ENCODE data around the gene MPG.

Gene MPG

DNA sequence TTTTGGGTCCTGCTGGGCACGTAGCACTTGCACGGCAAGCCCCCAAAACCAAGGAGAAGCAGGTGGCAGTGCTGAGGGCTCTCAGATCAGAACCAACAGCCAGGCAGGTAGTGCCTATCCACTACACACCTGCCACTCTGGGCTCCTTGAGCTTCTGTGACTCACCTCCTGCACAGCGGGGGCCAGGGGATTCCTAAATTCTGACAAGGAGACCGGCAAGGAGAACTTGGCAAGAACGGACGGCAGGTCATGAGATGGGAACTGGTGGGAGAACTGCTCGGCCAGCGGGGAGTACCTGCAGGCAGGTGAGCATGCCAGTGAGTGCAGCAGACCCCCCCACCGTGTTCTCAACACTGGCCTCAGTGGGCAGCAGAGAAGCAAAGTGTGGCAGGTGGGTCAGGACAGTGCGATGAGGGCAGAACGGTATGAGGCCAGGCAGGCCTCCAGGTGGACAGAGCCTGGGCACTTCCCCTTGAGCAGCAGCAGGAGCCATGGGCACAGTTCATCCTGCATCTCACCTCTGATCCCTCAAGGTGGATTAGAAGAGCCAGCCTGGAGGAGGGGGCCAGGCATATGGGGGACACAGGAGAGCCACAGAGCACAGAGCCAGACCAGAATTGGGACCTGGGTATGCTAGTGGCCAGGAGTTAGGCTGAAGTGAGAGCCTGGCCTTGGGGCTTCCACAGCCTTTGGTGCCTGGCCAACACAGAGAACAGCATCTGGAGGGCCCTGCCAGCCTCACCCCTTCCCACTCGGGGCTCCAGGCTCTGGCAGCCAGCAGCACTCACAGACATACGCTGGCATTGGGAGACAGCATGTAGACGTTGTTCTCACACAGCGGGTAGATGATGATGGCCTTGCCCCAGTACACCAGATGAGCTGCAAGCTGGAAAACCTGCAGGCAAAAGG lies 14.7 kb downstream of the MPG start:
- no peak overlapping the region for H2AK5ac ChIP-seq (ENCODE audit: low read length)
- no peak overlapping the region for H4K12ac ChIP-seq (ENCODE audit: low read depth, low read length)
- peaks cover 37 to 44% of the 10 kb centered on the region in 2 experiments for H3K36me3 ChIP-seq (ENCODE audit: control insufficient read depth in 1 of 2, insufficient read depth in 2 of 2, low read length in 2 of 2)
- no CpG with 5 or more reads among the region's 15 CpGs for WGBS (ENCODE audit: extremely low coverage, insufficient coverage, insufficient read length)
- no peak overlapping the region for H3K4me2 ChIP-seq (ENCODE audit: low read length)
- H3K27me3 ChIP-seq (ENCODE audit: insufficient read depth, low read length): no peaks in the 10 kb centered on the region
- H4K91ac ChIP-seq (ENCODE audit: low read depth, low read length): no peak overlapping the region
- peaks cover 0 to 3% of the 10 kb centered on the region in 2 experiments for H3K4me1 ChIP-seq (ENCODE audit: control insufficient read depth in 1 of 2, insufficient read depth in 2 of 2, low read length in 2 of 2)
- no peak overlapping the region for H3K27ac ChIP-seq (ENCODE audit: low read depth, low read length)
- no peak overlapping the region for H3K4ac ChIP-seq (ENCODE audit: low read depth, low read length)
- H3K23ac ChIP-seq (ENCODE audit: low read length): no peak overlapping the region
- no peak for DNase-seq
- no peak overlapping the region for H2AFZ ChIP-seq (ENCODE audit: insufficient read depth, low read length, poor library complexity)
- H2BK12ac ChIP-seq (ENCODE audit: low read length): no peak overlapping the region
- H3K79me2 ChIP-seq (ENCODE audit: control insufficient read depth, insufficient read depth, low read length, poor library complexity): no peaks in the 10 kb centered on the region
- no peak overlapping the region for H4K8ac ChIP-seq (ENCODE audit: low read depth, low read length)
- H2BK5ac ChIP-seq (ENCODE audit: low read depth, low read length, poor library complexity): no peak overlapping the region
- no peak overlapping the region for H3K4me3 ChIP-seq (ENCODE audit: low read depth, low read length)
- no peak overlapping the region for H3K18ac ChIP-seq (ENCODE audit: low read length)
- H2BK120ac ChIP-seq (ENCODE audit: insufficient read depth, low read length, poor library complexity): no peak overlapping the region
- H3K9ac ChIP-seq (ENCODE audit: low read length): no peak overlapping the region
- no peaks in the 10 kb centered on the region for H3K79me1 ChIP-seq (ENCODE audit: low read length)
- H3K14ac ChIP-seq (ENCODE audit: low read length): no peak overlapping the region
- H3K9me3 ChIP-seq (ENCODE audit: insufficient read depth, low read depth, low read length): peaks cover 2% of the 10 kb centered on the region

DNA sequence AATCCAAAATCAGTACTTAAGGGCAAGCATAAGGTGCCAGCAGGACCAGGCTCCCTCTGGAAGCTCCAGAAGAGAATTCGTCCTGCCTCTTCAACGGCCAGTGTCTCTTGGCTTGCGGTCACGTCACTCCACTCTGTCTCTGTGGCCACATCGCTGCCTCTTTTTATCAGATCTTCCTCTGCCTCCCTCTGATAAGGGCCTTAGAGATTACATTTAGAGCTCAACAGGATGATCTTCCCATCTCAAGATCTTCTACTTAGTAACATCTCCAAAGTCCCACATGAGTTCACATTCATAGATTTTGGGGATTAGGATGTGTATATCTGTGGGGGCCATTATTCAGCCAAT lies 16.9 kb downstream of the MPG start:
- Histone ChIP-seq H2AFZ (ENCODE audit: insufficient read depth, low read length, poor library complexity) (no peak overlapping the region), H3K79me2 (ENCODE audit: control insufficient read depth, insufficient read depth, low read length, poor library complexity) (no peaks in the 10 kb centered on the region), H3K4me3 (ENCODE audit: low read depth, low read length) (no peak overlapping the region), H2BK5ac (ENCODE audit: low read depth, low read length, poor library complexity) (no peak overlapping the region), H3K36me3 (ENCODE audit: control insufficient read depth in 1 of 2, insufficient read depth in 2 of 2, low read length in 2 of 2) (peaks cover 20 to 29% of the 10 kb centered on the region in 2 experiments), H2BK120ac (ENCODE audit: insufficient read depth, low read length, poor library complexity) (no peak overlapping the region), H3K4ac (ENCODE audit: low read depth, low read length) (no peak overlapping the region), H3K4me2 (ENCODE audit: low read length) (no peak overlapping the region), H4K12ac (ENCODE audit: low read depth, low read length) (no peak overlapping the region), H3K9me3 (ENCODE audit: insufficient read depth, low read depth, low read length) (peaks cover 2% of the 10 kb centered on the region), H3K9ac (ENCODE audit: low read length) (no peak overlapping the region), H3K14ac (ENCODE audit: low read length) (no peak overlapping the region), H3K79me1 (ENCODE audit: low read length) (no peaks in the 10 kb centered on the region), H2AK5ac (ENCODE audit: low read length) (no peak overlapping the region), H3K27ac (ENCODE audit: low read depth, low read length) (no peak overlapping the region), H3K18ac (ENCODE audit: low read length) (no peak overlapping the region), H3K27me3 (ENCODE audit: insufficient read depth, low read length) (no peaks in the 10 kb centered on the region), H3K23ac (ENCODE audit: low read length) (no peak overlapping the region), H4K91ac (ENCODE audit: low read depth, low read length) (no peak overlapping the region), H4K8ac (ENCODE audit: low read depth, low read length) (no peak overlapping the region), H3K4me1 (ENCODE audit: control insufficient read depth in 1 of 2, insufficient read depth in 2 of 2, low read length in 2 of 2) (peaks cover 0 to 3% of the 10 kb centered on the region in 2 experiments), H2BK12ac (ENCODE audit: low read length) (no peak overlapping the region)
- no peak for DNase-seq
- WGBS (ENCODE audit: extremely low coverage, insufficient coverage, insufficient read length): no CpG with 5 or more reads among the region's 5 CpGs

DNA sequence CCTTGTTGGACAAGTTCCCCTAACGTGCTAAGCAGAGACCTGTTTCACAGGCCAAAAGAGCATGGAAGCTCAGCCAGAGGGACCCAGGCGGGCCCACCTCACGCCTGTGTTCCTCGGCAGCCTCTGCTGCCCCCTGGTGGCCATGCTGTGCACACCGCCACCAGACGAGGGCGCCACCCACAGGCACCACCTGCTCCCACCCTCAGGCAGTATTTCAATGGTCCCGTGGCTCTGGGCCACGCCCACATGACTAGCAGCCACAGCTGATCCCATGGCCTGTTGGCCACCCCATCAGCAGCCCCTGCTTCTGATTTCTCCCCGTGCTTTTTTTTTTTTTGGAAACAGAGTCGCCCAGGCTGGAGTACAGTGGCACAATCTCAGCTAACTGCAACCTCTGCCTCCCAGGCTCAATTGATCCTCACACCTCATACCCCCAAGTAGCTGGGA lies 18.9 kb downstream of the MPG start:
- Histone ChIP-seq H3K79me2 (ENCODE audit: control insufficient read depth, insufficient read depth, low read length, poor library complexity) (no peaks in the 10 kb centered on the region), H3K23ac (ENCODE audit: low read length) (no peak overlapping the region), H4K8ac (ENCODE audit: low read depth, low read length) (no peak overlapping the region), H2BK12ac (ENCODE audit: low read length) (no peak overlapping the region), H3K36me3 (ENCODE audit: control insufficient read depth in 1 of 2, insufficient read depth in 2 of 2, low read length in 2 of 2) (peaks cover 13 to 23% of the 10 kb centered on the region in 2 experiments), H2AK5ac (ENCODE audit: low read length) (no peak overlapping the region), H3K9me3 (ENCODE audit: insufficient read depth, low read depth, low read length) (peaks cover 3% of the 10 kb centered on the region), H3K27me3 (ENCODE audit: insufficient read depth, low read length) (no peaks in the 10 kb centered on the region), H4K91ac (ENCODE audit: low read depth, low read length) (no peak overlapping the region), H3K18ac (ENCODE audit: low read length) (no peak overlapping the region), H3K9ac (ENCODE audit: low read length) (no peak overlapping the region), H2AFZ (ENCODE audit: insufficient read depth, low read length, poor library complexity) (no peak overlapping the region), H3K4me1 (ENCODE audit: control insufficient read depth in 1 of 2, insufficient read depth in 2 of 2, low read length in 2 of 2) (peaks cover 0 to 3% of the 10 kb centered on the region in 2 experiments), H3K4me2 (ENCODE audit: low read length) (no peak overlapping the region), H3K4me3 (ENCODE audit: low read depth, low read length) (no peak overlapping the region), H3K14ac (ENCODE audit: low read length) (no peak overlapping the region), H3K79me1 (ENCODE audit: low read length) (no peaks in the 10 kb centered on the region), H2BK5ac (ENCODE audit: low read depth, low read length, poor library complexity) (no peak overlapping the region), H3K4ac (ENCODE audit: low read depth, low read length) (no peak overlapping the region), H4K12ac (ENCODE audit: low read depth, low read length) (no peak overlapping the region), H2BK120ac (ENCODE audit: insufficient read depth, low read length, poor library complexity) (no peak overlapping the region), H3K27ac (ENCODE audit: low read depth, low read length) (no peak overlapping the region)
- peak; percentile 89 to 97 for DNase-seq
- no CpG with 5 or more reads among the region's 11 CpGs for WGBS (ENCODE audit: extremely low coverage, insufficient coverage, insufficient read length)

DNA sequence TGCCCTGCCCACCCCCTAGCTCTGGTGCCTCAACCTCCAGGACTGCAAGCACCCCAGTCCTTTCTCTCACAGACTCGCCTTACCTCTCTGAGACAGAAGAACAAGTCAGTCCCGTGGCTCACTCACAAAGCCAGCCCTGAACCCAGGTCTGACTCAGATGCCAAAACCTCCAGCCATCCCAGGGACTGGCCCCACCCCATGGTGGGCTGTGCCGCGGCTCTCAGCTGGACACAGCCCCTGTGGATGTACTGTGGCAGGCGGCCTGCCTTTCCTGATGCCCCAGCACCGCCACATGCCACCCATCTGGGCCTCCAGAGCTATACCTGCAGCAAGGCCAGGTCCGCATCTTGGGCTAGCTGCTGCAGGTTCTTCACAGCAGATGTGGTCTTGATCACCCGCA lies 19.8 kb downstream of the MPG start:
- Histone ChIP-seq H4K12ac (ENCODE audit: low read depth, low read length) (no peak overlapping the region), H3K4ac (ENCODE audit: low read depth, low read length) (no peak overlapping the region), H3K14ac (ENCODE audit: low read length) (no peak overlapping the region), H4K91ac (ENCODE audit: low read depth, low read length) (no peak overlapping the region), H2BK12ac (ENCODE audit: low read length) (no peak overlapping the region), H3K9ac (ENCODE audit: low read length) (no peak overlapping the region), H3K23ac (ENCODE audit: low read length) (no peak overlapping the region), H3K27me3 (ENCODE audit: insufficient read depth, low read length) (no peaks in the 10 kb centered on the region), H2AK5ac (ENCODE audit: low read length) (no peak overlapping the region), H3K9me3 (ENCODE audit: insufficient read depth, low read depth, low read length) (peaks cover 3% of the 10 kb centered on the region), H4K8ac (ENCODE audit: low read depth, low read length) (no peak overlapping the region), H3K4me1 (ENCODE audit: control insufficient read depth in 1 of 2, insufficient read depth in 2 of 2, low read length in 2 of 2) (peaks cover 0 to 3% of the 10 kb centered on the region in 2 experiments), H2AFZ (ENCODE audit: insufficient read depth, low read length, poor library complexity) (no peak overlapping the region), H3K36me3 (ENCODE audit: control insufficient read depth in 1 of 2, insufficient read depth in 2 of 2, low read length in 2 of 2) (peaks cover 8 to 20% of the 10 kb centered on the region in 2 experiments), H3K27ac (ENCODE audit: low read depth, low read length) (no peak overlapping the region), H3K4me3 (ENCODE audit: low read depth, low read length) (no peak overlapping the region), H3K79me1 (ENCODE audit: low read length) (no peaks in the 10 kb centered on the region), H2BK120ac (ENCODE audit: insufficient read depth, low read length, poor library complexity) (no peak overlapping the region), H3K79me2 (ENCODE audit: control insufficient read depth, insufficient read depth, low read length, poor library complexity) (no peaks in the 10 kb centered on the region), H3K4me2 (ENCODE audit: low read length) (no peak overlapping the region), H2BK5ac (ENCODE audit: low read depth, low read length, poor library complexity) (no peak overlapping the region), H3K18ac (ENCODE audit: low read length) (no peak overlapping the region)
- WGBS (ENCODE audit: extremely low coverage, insufficient coverage, insufficient read length): no CpG with 5 or more reads among the region's 8 CpGs
- peak; percentile 42 to 68 for DNase-seq
